GM12878 (cell line): ENCODE results near the gene RPS16. TPM values are rescaled to one million over a fixed set of nuclear protein-coding genes. Genes with fewer than 3 reads are reported as not detected.

Experiments
- BMI1 ChIP-seq: fragments of 450-650 bp; IDR thresholded peaks from 2 replicates; pipeline ENCODE4 v1.6.1; 2016; ENCODE audit warnings: mild to moderate bottlenecking, moderate library complexity, borderline replicate concordance
- CEBPB ChIP-seq, 2 experiments: fragments of 150-350 bp in 1 of 2; IDR thresholded peaks; 2 replicates each; pipeline ENCODE4 v1.6.1; 2012 to 2014; ENCODE audit warnings: low read depth in 2 of 2, low read length in 2 of 2, borderline replicate concordance in 1 of 2, inconsistent platforms in 1 of 2
- CHD2 ChIP-seq: IDR thresholded peaks from 2 replicates; pipeline ENCODE4 v1.6.1; 2011; ENCODE audit warnings: low read depth, low read length, improper control_type of control experiment, borderline replicate concordance
- E2F8 ChIP-seq: fragments of 450-650 bp; IDR thresholded peaks from 2 replicates; pipeline ENCODE4 v1.6.1; 2018; ENCODE audit warnings: mild to moderate bottlenecking, low read depth, moderate library complexity; ENCODE audit not compliant: partially characterized antibody
- ETV6 ChIP-seq, 2 experiments: fragments of 450-650 bp in 1 of 2; IDR thresholded peaks in 1 of 2; conservative IDR thresholded peaks in 1 of 2; 2 replicates each; pipeline ENCODE4 v1.6.1; 2014; ENCODE audit warnings: antibody characterized with exemption in 1 of 2, borderline replicate concordance in 1 of 2, low read depth in 1 of 2, mild to moderate bottlenecking in 1 of 2, moderate library complexity in 1 of 2
- FOXK2 ChIP-seq: fragments of 450-650 bp; IDR thresholded peaks from 2 replicates; pipeline ENCODE4 v1.6.1; 2017; ENCODE audit warnings: mild to moderate bottlenecking, moderate library complexity
- HDAC2 ChIP-seq: fragments of 200-600 bp; sonication (generic); IDR thresholded peaks from 2 replicates; pipeline ENCODE4 v1.6.1; 2017
- NR2C1 ChIP-seq: fragments of 450-650 bp; IDR thresholded peaks from 2 replicates; pipeline ENCODE4 v1.6.1; 2017; ENCODE audit warnings: antibody characterized with exemption, mild to moderate bottlenecking, moderate library complexity
- RAD21 ChIP-seq: IDR thresholded peaks from 2 replicates; pipeline ENCODE4 v1.6.1; 2011; ENCODE audit warnings: mild to moderate bottlenecking, low read depth, low read length, moderate library complexity; ENCODE audit not compliant: insufficient read depth
- RELB ChIP-seq: fragments of 450-650 bp; IDR thresholded peaks from 2 replicates; pipeline ENCODE4 v1.6.1; 2017; ENCODE audit warnings: low read depth, mild to moderate bottlenecking, moderate library complexity
- REST ChIP-seq: IDR thresholded peaks from 2 replicates; pipeline ENCODE4 v1.6.1; 2012; ENCODE audit warnings: mild to moderate bottlenecking, low read depth, low read length
- TAF1 ChIP-seq: IDR thresholded peaks from 2 replicates; pipeline ENCODE4 v1.6.1; 2011; ENCODE audit warnings: mild to moderate bottlenecking, low read depth, low read length, borderline replicate concordance
- WRNIP1 ChIP-seq: IDR thresholded peaks from 2 replicates; pipeline ENCODE4 v1.6.1; 2011; ENCODE audit warnings: low read depth, low read length, improper control_type of control experiment, borderline replicate concordance
- ZBTB4 ChIP-seq: fragments of 450-650 bp; formaldehyde crosslinking; IDR thresholded peaks from 2 replicates; pipeline ENCODE4 v1.4.0; 2022; ENCODE audit warnings: mild to moderate bottlenecking, moderate library complexity
- ZNF217 ChIP-seq: fragments of 450-650 bp; IDR thresholded peaks from 2 replicates; pipeline ENCODE4 v1.6.1; 2017; ENCODE audit warnings: antibody characterized with exemption, mild to moderate bottlenecking
- polyA plus RNA-seq, 11 experiments: library from polyadenylated mRNA; depleted of rRNA in 4 of 11; unstranded in 6 of 11; stranded (reverse) in 5 of 11; fragments of >200 nt; fragmentation: Nextera tagmentation in 4 of 11; fragmentation: Illumina TruSeq in 1 of 11; extraction: Ambion mirVana in 4 of 11; extraction: Trizol in 1 of 11; gene quantifications; 1 replicate in 1 of 11; 2 replicates in 10 of 11; pipeline versions ENCODE4 v1.2.1 to v1.2.3, GENCODE V29; 2011 to 2016; ENCODE audit warnings: inconsistent platforms in 2 of 11, missing spikeins in 2 of 11, low read depth in 1 of 11
- total RNA-seq, 4 experiments: library from RNA; depleted of rRNA in 3 of 4; stranded (reverse); fragments of >200 nt in 3 of 4; fragmentation: Illumina TruSeq in 1 of 4; extraction: Trizol in 1 of 4; gene quantifications; 2 replicates each; pipeline versions ENCODE4 v1.2.1 to v1.2.3, GENCODE V29; 2013 to 2021

The RPS16 gene
- total and polyA plus RNA-seq, 10 of the 15 experiments (the other 5 are each of a cell fraction or from before 2014, with no cell fraction given): 148 to 4,810 (median 2,343) TPM

- no peak for TF ChIP-seq RELB
- TF ChIP-seq FOXK2: no peak
- peak in 1 of 2 experiments; percentile 91; a peak in 2 of 4 replicates for TF ChIP-seq CEBPB (IDR thresholded peaks at IDR 0.05; ENCODE audit: borderline replicate concordance in 1 of 2, low read depth in 2 of 2, low read length in 2 of 2)
- no peak for TF ChIP-seq HDAC2
- peak; percentile 95 for TF ChIP-seq CHD2
- TF ChIP-seq TAF1: no peak
- TF ChIP-seq BMI1: no peak
- no peak for TF ChIP-seq WRNIP1
- TF ChIP-seq ZBTB4 (CRISPR knock-in tag): 0 out of 2 replicates have a peak, but pooled peaks have one; percentile 0
- TF ChIP-seq RAD21: peak; percentile 44
- peak in 1 of 2 experiments; percentile 35; a peak in 1 of 4 replicates for TF ChIP-seq ETV6 (conservative IDR thresholded peaks at IDR 0.05 in 1 of 2, IDR thresholded peaks at IDR 0.05 in 1 of 2; ENCODE audit: borderline replicate concordance in 1 of 2, low read depth in 1 of 2)
- TF ChIP-seq NR2C1: peak; percentile 16
- peak; percentile 63 for TF ChIP-seq ZNF217
- TF ChIP-seq E2F8: peak; percentile 55
- 0 out of 2 replicates have a peak, but pooled peaks have one; percentile 15 for TF ChIP-seq REST
Observed at GRCh38 chr19:39412100-39412866, 23.5 kb downstream of the RPS16 start, which contains the start of gene PLEKHG2 (continued).
